ENCODE data around the gene MRM2. TPM values are rescaled to one million over a fixed set of nuclear protein-coding genes. Genes with fewer than 3 reads are reported as not detected.

Gene MRM2
- total RNA-seq, 1 experiment from 2014 or later: 49.9 TPM

DNA sequence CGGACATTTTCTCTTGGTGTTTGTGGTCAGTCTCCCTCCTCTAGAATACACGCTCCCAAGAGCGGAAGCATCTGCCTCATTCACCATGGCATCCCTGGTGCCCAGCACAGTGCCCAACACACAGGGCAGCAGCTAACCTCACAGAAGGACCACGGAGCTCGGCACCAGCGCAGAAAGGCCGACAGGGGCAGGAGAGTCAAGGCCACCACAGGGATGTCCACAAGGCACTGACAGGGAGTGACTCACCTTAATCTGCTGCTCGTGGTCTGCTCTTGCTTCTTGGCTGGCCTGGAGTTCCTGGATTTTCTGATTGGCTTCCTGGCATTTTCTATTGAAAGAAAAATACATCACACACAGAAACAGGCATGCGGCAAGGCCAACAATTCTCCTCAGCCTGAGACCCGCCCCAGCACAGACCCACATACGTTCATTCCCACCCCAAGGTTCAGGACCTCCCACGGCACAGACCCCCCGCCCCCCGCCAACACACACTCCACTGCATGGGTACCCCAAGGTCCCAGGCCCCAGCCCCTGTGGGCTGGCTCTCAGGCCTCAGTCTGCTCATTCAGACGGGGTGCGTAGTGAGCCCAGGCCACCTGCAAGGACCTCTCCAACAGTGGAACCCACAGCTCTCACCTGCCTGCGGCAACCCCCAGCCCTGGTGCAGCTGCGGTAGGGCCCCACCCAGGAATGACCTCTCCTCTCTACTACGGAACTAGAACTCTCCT is 24.1 kb downstream of the MRM2 start:
- TF ChIP-seq, protein P1, sequence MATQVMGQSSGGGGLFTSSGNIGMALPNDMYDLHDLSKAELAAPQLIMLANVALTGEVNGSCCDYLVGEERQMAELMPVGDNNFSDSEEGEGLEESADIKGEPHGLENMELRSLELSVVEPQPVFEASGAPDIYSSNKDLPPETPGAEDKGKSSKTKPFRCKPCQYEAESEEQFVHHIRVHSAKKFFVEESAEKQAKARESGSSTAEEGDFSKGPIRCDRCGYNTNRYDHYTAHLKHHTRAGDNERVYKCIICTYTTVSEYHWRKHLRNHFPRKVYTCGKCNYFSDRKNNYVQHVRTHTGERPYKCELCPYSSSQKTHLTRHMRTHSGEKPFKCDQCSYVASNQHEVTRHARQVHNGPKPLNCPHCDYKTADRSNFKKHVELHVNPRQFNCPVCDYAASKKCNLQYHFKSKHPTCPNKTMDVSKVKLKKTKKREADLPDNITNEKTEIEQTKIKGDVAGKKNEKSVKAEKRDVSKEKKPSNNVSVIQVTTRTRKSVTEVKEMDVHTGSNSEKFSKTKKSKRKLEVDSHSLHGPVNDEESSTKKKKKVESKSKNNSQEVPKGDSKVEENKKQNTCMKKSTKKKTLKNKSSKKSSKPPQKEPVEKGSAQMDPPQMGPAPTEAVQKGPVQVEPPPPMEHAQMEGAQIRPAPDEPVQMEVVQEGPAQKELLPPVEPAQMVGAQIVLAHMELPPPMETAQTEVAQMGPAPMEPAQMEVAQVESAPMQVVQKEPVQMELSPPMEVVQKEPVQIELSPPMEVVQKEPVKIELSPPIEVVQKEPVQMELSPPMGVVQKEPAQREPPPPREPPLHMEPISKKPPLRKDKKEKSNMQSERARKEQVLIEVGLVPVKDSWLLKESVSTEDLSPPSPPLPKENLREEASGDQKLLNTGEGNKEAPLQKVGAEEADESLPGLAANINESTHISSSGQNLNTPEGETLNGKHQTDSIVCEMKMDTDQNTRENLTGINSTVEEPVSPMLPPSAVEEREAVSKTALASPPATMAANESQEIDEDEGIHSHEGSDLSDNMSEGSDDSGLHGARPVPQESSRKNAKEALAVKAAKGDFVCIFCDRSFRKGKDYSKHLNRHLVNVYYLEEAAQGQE (IDR thresholded peaks at IDR 0.05; ENCODE audit: insufficient read depth in 1 of 2, low read depth in 2 of 2, low read length in 1 of 2): no peak
- TF ChIP-seq POLR2AphosphoS5 (IDR thresholded peaks at IDR 0.05; ENCODE audit: low read depth, low read length): no peak
- no peak for TF ChIP-seq SIN3A (IDR thresholded peaks at IDR 0.05; ENCODE audit: borderline replicate concordance, insufficient read depth, low read depth, low read length)
- no peak for TF ChIP-seq TCF7L2 (IDR thresholded peaks at IDR 0.05; ENCODE audit: low read depth, low read length)
- TF ChIP-seq, protein P2, sequence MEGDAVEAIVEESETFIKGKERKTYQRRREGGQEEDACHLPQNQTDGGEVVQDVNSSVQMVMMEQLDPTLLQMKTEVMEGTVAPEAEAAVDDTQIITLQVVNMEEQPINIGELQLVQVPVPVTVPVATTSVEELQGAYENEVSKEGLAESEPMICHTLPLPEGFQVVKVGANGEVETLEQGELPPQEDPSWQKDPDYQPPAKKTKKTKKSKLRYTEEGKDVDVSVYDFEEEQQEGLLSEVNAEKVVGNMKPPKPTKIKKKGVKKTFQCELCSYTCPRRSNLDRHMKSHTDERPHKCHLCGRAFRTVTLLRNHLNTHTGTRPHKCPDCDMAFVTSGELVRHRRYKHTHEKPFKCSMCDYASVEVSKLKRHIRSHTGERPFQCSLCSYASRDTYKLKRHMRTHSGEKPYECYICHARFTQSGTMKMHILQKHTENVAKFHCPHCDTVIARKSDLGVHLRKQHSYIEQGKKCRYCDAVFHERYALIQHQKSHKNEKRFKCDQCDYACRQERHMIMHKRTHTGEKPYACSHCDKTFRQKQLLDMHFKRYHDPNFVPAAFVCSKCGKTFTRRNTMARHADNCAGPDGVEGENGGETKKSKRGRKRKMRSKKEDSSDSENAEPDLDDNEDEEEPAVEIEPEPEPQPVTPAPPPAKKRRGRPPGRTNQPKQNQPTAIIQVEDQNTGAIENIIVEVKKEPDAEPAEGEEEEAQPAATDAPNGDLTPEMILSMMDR (IDR thresholded peaks at IDR 0.05): no peak
- in situ Hi-C loops (cut with HindIII; ENCODE audit: low pct_unique_long_range_greater_than_20kb, low sequenced_read_pairs) (no loop called here), intact Hi-C loops (cut with micrococcal nuclease; ENCODE audit: unreplicated experiment) (no loop called here)
- Histone ChIP-seq H3K9me3 (ENCODE audit: control insufficient read depth, insufficient read depth, low read depth, low read length) (no peaks in the 10 kb centered on the region), H3K4me3 (ENCODE audit: low read depth in 2 of 2, low read length in 2 of 2) (no peak overlapping the region), H3K27me3 (ENCODE audit: control insufficient read depth, insufficient read depth, low read length) (no peaks in the 10 kb centered on the region), H3K36me3 (ENCODE audit: control insufficient read depth, insufficient read depth, low read length) (no peaks in the 10 kb centered on the region), H3K27ac (ENCODE audit: low read length) (no peak overlapping the region), H3K4me1 (ENCODE audit: control insufficient read depth, insufficient read depth, low read length) (no peaks in the 10 kb centered on the region)
- ChIA-PET CTCF (interaction anchor here (0.7 kb wide), 1 partner anchor 23 kb away, joined by 3 read pairs; no protein-coding TSS in a partner anchor), POLR2A (no interaction called here)
- no peak for ATAC-seq
- no TSS peak for BruUV-seq (replicated peaks)
- DNase-seq (ENCODE audit: low read depth, low spot score): no peak

DNA sequence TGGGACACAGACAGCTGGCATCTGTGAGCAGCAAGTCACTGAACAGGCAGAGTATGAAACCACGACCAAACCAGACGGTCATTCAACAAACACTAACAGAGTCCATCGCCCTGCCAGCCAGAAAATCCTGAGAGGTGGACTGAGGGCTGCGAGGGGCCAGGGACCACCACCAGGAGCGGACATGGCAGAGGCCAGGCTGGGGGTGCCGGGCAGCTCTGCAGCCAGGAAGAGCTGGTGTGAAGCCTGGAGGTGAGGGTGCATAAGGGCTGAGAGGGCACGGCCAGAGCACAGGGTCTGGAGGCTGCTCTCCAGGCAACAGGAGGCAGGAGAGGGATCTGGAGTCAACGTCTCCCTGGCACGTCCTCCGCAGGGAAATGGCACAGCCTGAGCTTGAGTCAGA is 24.8 kb downstream of the MRM2 start:
- Histone ChIP-seq H3K4me3 (ENCODE audit: low read depth in 2 of 2, low read length in 2 of 2) (no peak overlapping the region), H3K27ac (ENCODE audit: low read length) (no peak overlapping the region), H3K36me3 (ENCODE audit: control insufficient read depth, insufficient read depth, low read length) (no peaks in the 10 kb centered on the region), H3K27me3 (ENCODE audit: control insufficient read depth, insufficient read depth, low read length) (no peaks in the 10 kb centered on the region), H3K9me3 (ENCODE audit: control insufficient read depth, insufficient read depth, low read depth, low read length) (no peaks in the 10 kb centered on the region), H3K4me1 (ENCODE audit: control insufficient read depth, insufficient read depth, low read length) (no peaks in the 10 kb centered on the region)
- in situ Hi-C loops (cut with HindIII; ENCODE audit: low pct_unique_long_range_greater_than_20kb, low sequenced_read_pairs): no loop called here
- POLR2A ChIA-PET: no interaction called here
- BruUV-seq (replicated peaks): no TSS peak
- intact Hi-C loops (cut with micrococcal nuclease; ENCODE audit: unreplicated experiment): no loop called here
- TF ChIP-seq TCF7L2 (IDR thresholded peaks at IDR 0.05; ENCODE audit: low read depth, low read length) (no peak), SIN3A (IDR thresholded peaks at IDR 0.05; ENCODE audit: borderline replicate concordance, insufficient read depth, low read depth, low read length) (no peak)
- TF ChIP-seq, protein P1 (IDR thresholded peaks at IDR 0.05; ENCODE audit: insufficient read depth in 1 of 2, low read depth in 2 of 2, low read length in 1 of 2): no peak
- ATAC-seq (no peak), DNase-seq (ENCODE audit: low read depth, low spot score) (no peak)
- CTCF ChIA-PET: no interaction called here
